ENCODE measurements around the gene CAMK2N1.
A peak's percentile ranks its signal among the peaks of the same experiment; 100 is the strongest.

CAMK2N1 gene

GRCh38 chr1:20496241-20496661, 10.2 kb upstream of the CAMK2N1 start:
- no peak for DNase-seq

GRCh38 chr1:20495661-20496060, 9.7 kb upstream of the CAMK2N1 start:
- DNase-seq: no peak

- no peak for DNase-seq
These were observed 8.8 kb upstream of the CAMK2N1 start for GRCh38 chr1:20494609-20495311.

- DNase-seq: peak; percentile 97
These were observed 8.0 kb upstream of the CAMK2N1 start for GRCh38 chr1:20493839-20494608.

- DNase-seq: no peak
These were observed 7.3 kb upstream of the CAMK2N1 start for GRCh38 chr1:20493309-20493708.

GRCh38 chr1:20492751-20493150, 6.7 kb upstream of the CAMK2N1 start:
- DNase-seq: no peak

GRCh38 chr1:20491866-20492265, 5.9 kb upstream of the CAMK2N1 start:
- no peak for DNase-seq

GRCh38 chr1:20491178-20491577, 5.2 kb upstream of the CAMK2N1 start:
- no peak for DNase-seq

GRCh38 chr1:20487236-20487590, 1.2 kb upstream of the CAMK2N1 start:
- no peak for DNase-seq

GRCh38 chr1:20486457-20487235, 636 bp upstream of the CAMK2N1 start:
- DNase-seq: peak; percentile 98

- DNase-seq: peak; percentile 80
These were observed 1.2 kb downstream of the CAMK2N1 start for GRCh38 chr1:20484519-20485462.

- peak; percentile 80 for DNase-seq
These were observed 2.0 kb downstream of the CAMK2N1 start for GRCh38 chr1:20483833-20484518.

GRCh38 chr1:20483098-20483832, 2.7 kb downstream of the CAMK2N1 start:
- peak; percentile 36 for DNase-seq

- no peak for DNase-seq
These were observed 4.1 kb downstream of the CAMK2N1 start for GRCh38 chr1:20481643-20482498.

- no peak for DNase-seq
These were observed 4.9 kb downstream of the CAMK2N1 start for GRCh38 chr1:20480951-20481617.

- no peak for DNase-seq
These were observed 5.6 kb downstream of the CAMK2N1 start for GRCh38 chr1:20480243-20480944.

- DNase-seq: no peak
These were observed 6.2 kb downstream of the CAMK2N1 start for GRCh38 chr1:20479840-20480239.

- DNase-seq: no peak
These were observed 7.9 kb downstream of the CAMK2N1 start for GRCh38 chr1:20478057-20478635.

All from NCI-H510A treated with DMSO at 0.1 percent for 48 hours (cell line).